Fibroblast of the aortic adventitia (primary cell): ENCODE measurements around the gene PRH1. TPM values are rescaled to one million over a fixed set of nuclear protein-coding genes. Genes with fewer than 3 reads are reported as not detected.

Experiments used
- DNase-seq: peaks from one replicate; pipeline ENCODE4 v3.0.0-alpha.2; 2010; ENCODE audit warnings: low read depth
- H3K4me3 ChIP-seq: 2 replicates; pipeline ENCODE4 v1.5.1; 2011; ENCODE audit warnings: low read depth, mild to moderate bottlenecking, control low read depth, low read length, moderate library complexity
- CTCF ChIP-seq: IDR thresholded peaks from 2 replicates; pipeline ENCODE4 v1.5.1; 2011; ENCODE audit warnings: mild to moderate bottlenecking, low read length, control low read depth, inconsistent platforms; ENCODE audit not compliant: insufficient read depth
- total RNA-seq: library from RNA; depleted of rRNA; stranded (reverse); fragments of >200 nt; gene quantifications from 2 replicates; pipeline ENCODE4 v1.2.3, GENCODE V29; 2012; ENCODE audit warnings: low replicate concordance

Gene PRH1
- total RNA-seq = 22.4 and 24.4 TPM in 2 replicates

DNA sequence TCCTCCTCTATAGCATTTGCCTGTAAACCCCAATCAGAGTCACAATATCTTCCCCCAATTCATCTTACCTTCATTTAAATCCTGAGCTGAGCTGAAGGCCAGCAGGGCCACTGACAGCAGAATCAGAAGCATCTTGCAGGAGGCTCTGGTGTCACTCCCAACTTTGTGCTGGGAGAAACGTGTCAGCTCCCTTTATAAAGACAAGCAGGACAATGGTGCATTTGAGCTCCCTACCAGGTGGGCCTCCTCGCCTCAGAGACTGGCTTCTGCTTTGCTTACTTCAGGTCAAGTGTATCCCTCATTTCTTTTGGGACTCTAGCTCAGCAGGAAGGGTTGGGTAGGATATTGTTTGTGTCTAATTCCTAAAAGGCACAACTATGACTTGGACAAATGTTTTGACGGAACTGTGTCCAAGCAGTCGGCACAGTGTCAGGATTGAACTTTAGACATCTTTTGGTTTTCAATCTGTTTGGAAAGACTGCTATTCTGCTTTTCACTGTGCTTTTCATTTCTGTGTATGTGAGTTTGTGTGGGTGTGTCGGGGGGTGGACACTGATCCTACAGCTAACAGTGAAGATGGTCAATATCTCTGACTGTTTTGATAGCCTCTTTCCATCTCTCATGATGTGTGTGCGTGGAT is at the start of gene PRH1:
Gene PRH1, minus strand, starts transcription at position 170 of the 640 bp plus-strand sequence. Its CDS starts 38 bp downstream, at position 132.
- no peak for DNase-seq

GRCh38 chr12:10928746-10929286 is 44.8 kb upstream of the PRH1 start, which contains the start of gene PRH2:
PRH2 (plus strand) TSS chr12:10929236; CDS start chr12:10929274, 38 bp downstream.
- no peak for DNase-seq
- TF ChIP-seq CTCF = no peak

More for the DNA sequence above, at the start of gene PRH1:
- no peak within 1 kb of the TSS for H3K4me3 ChIP-seq
- TF ChIP-seq CTCF = no peak

GRCh38 chr12:10926269-10926668 is 42.2 kb upstream of the PRH1 start:
- DNase-seq = peak; percentile 1
- no peak for TF ChIP-seq CTCF
- H3K4me3 ChIP-seq = no peak overlapping the region

More at GRCh38 chr12:10928746-10929286, 44.8 kb upstream of the PRH1 start, which contains the start of gene PRH2:
- no peak within 1 kb of the TSS for H3K4me3 ChIP-seq

DNA sequence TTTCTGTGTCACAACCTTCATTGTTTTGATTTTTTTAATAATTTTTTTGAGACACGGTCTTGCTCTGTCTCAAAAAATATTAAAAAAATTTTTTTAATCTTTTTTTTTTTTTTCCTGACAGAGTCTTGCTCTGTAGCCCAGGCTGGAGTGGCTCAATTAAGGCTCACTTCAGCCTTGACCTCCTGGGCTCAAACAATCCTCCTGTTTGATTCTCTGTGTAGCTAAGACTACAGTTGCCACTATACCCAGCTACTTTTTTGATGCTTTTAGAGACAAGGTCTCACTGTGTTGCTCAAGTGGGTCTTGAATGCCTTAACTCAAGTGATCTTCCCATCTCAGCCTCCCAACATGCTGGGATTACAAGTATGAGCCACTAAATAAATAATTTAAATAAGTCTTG is 35.8 kb upstream of the PRH1 start:
- H3K4me3 ChIP-seq = no peak overlapping the region
- no peak for DNase-seq
- TF ChIP-seq CTCF = no peak

DNA sequence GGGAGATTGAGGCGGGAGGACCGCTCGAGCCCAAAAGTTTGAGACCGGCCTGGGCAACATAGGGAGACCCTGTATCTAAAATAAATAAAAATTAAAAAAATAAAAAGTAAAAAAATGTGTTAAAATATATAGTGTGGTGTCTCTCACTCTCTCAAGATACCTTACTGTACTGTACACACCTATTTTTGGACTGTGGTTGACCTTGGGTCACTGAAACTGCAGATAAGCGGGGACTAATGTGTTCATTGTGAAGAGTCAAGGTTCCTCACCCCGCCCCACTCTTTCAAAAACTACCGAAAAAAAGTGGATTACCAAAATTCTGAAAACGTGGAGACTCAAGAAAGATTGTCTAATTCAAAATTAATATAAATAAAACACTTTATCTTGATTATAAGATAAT is 26.3 kb upstream of the PRH1 start:
- no peak for DNase-seq
- TF ChIP-seq CTCF = no peak
- H3K4me3 ChIP-seq = no peak overlapping the region

DNA sequence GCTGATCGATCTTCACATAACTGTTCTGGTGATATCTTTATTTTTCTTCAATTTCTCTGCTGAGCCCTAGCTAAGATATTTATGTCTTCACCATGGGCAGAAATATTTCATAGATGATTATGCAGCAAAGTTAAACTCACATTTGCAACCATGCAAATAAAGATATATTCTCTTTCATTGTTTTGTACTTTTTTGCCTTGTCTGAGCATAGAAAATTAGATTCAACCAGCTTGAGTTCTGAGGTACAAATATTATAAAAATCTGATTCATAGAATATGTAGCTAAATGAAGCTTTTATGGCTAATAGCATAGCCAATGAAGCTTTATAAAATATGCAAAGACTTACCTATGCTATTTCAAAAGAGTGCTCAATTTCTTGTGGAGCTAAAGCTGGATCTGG is 25.4 kb upstream of the PRH1 start, which contains the start of gene TAS2R13:
Gene TAS2R13, minus strand, starts transcription at position 101 of the 400 bp plus-strand sequence. CDS start 264 bp downstream, outside the sequence.
- DNase-seq = no peak
- no peak for TF ChIP-seq CTCF
- no peak within 1 kb of the TSS for H3K4me3 ChIP-seq
